B cell (primary cell): ENCODE results near the gene HOXA3.

ENCODE experiments used
- CTCF ChIP-seq: fragments of 200-600 bp; IDR thresholded peaks from one replicate; pipeline ENCODE4 v1.8.0; 2022; ENCODE audit warnings: antibody characterized with exemption, mild to moderate bottlenecking
- EZH2 ChIP-seq: IDR thresholded peaks from 2 replicates; pipeline ENCODE4 v1.6.1; 2012; ENCODE audit warnings: borderline replicate concordance, low read depth, mild to moderate bottlenecking, moderate library complexity, low read length; ENCODE audit not compliant: insufficient read depth, poor library complexity, severe bottlenecking

GRCh38 chr7:27137640-27138315, 14.6 kb downstream of the HOXA3 start:
- TF ChIP-seq EZH2 (no peak), CTCF (no peak)
